ENCODE data around the gene ACCS. TPM values are rescaled to one million over a fixed set of nuclear protein-coding genes. Genes with fewer than 3 reads are reported as not detected.

The ACCS gene
- total RNA-seq, 2 donors from 2014 or later: 10.6 to 16.6 TPM

DNA sequence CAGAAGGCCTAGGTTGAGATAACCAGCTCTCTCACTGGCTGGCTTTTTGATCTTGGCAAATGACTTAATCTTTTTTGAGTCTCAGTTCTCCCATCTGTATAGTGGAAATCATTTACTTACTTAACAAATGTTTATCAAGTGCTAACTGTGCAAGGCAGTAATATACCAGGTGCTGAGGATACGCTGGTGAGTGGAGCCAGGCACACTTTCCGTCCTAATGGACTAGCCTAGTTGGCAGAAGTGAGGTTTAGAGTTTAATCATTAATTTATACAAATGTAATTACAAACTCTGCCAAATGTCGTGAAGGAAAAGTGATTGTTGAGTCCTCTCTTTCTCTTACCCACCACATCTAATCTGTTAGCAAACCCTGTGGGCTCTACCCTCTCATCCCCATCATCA lies 62.7 kb downstream of the ACCS start:
- H3K4me3 ChIP-seq (ENCODE audit: low read length): no peak overlapping the region
- Mint-ChIP-seq H3K4me3 (no peak overlapping the region), H3K9me3 (no peaks in the 10 kb centered on the region), H3K27me3 (ENCODE audit: insufficient read depth) (no peaks in the 10 kb centered on the region), H3K36me3 (ENCODE audit: low read depth) (peaks cover 43% of the 10 kb centered on the region), H3K27ac (no peak overlapping the region), H3K4me1 (peaks cover 3% of the 10 kb centered on the region)
- DNase-seq: no peak
- H3K36me3 ChIP-seq (ENCODE audit: control insufficient read depth, insufficient read depth, low read length): peaks cover 37% of the 10 kb centered on the region
- H3K9ac ChIP-seq (ENCODE audit: extremely low read depth, low read length, poor library complexity, severe bottlenecking): no peak overlapping the region
- H3K27ac ChIP-seq (ENCODE audit: low read depth, low read length): no peak overlapping the region
- peaks cover under 1% of the 10 kb centered on the region for H3K4me1 ChIP-seq (ENCODE audit: control insufficient read depth, insufficient read depth, low read length)
- TF ChIP-seq, protein P1, sequence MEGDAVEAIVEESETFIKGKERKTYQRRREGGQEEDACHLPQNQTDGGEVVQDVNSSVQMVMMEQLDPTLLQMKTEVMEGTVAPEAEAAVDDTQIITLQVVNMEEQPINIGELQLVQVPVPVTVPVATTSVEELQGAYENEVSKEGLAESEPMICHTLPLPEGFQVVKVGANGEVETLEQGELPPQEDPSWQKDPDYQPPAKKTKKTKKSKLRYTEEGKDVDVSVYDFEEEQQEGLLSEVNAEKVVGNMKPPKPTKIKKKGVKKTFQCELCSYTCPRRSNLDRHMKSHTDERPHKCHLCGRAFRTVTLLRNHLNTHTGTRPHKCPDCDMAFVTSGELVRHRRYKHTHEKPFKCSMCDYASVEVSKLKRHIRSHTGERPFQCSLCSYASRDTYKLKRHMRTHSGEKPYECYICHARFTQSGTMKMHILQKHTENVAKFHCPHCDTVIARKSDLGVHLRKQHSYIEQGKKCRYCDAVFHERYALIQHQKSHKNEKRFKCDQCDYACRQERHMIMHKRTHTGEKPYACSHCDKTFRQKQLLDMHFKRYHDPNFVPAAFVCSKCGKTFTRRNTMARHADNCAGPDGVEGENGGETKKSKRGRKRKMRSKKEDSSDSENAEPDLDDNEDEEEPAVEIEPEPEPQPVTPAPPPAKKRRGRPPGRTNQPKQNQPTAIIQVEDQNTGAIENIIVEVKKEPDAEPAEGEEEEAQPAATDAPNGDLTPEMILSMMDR (conservative IDR thresholded peaks at IDR 0.05): no peak
- no peaks in the 10 kb centered on the region for H3K27me3 ChIP-seq (ENCODE audit: control insufficient read depth, insufficient read depth, low read length, poor library complexity, severe bottlenecking)
- H3K9me3 ChIP-seq (ENCODE audit: control insufficient read depth, low read length): no peaks in the 10 kb centered on the region
- 100% methylated on average over 2 of the region's 3 CpGs; no CpG with 5 or more reads in 1 of the 2 experiments for WGBS, 2 experiments (ENCODE audit: insufficient coverage in 1 of 2, insufficient read length in 1 of 2)

GRCh38 chr11:44130751-44131150 lies 64.7 kb downstream of the ACCS start:
- Histone ChIP-seq H3K27me3 (ENCODE audit: control insufficient read depth, insufficient read depth, low read length, poor library complexity, severe bottlenecking) (no peaks in the 10 kb centered on the region), H3K36me3 (ENCODE audit: control insufficient read depth, insufficient read depth, low read length) (peaks cover 34% of the 10 kb centered on the region), H3K4me3 (ENCODE audit: low read length) (no peak overlapping the region), H3K4me1 (ENCODE audit: control insufficient read depth, insufficient read depth, low read length) (peaks cover 5% of the 10 kb centered on the region), H3K9ac (ENCODE audit: extremely low read depth, low read length, poor library complexity, severe bottlenecking) (no peak overlapping the region), H3K27ac (ENCODE audit: low read depth, low read length) (no peak overlapping the region), H3K9me3 (ENCODE audit: control insufficient read depth, low read length) (no peaks in the 10 kb centered on the region)
- WGBS, 2 experiments (ENCODE audit: insufficient coverage in 1 of 2, insufficient read length in 1 of 2): 92 to 100% methylated on average over 1 to 6 of the region's 6 CpGs
- Mint-ChIP-seq H3K27me3 (ENCODE audit: insufficient read depth) (no peaks in the 10 kb centered on the region), H3K27ac (no peak overlapping the region), H3K36me3 (ENCODE audit: low read depth) (peaks cover 35% of the 10 kb centered on the region), H3K9me3 (no peaks in the 10 kb centered on the region), H3K4me3 (no peak overlapping the region), H3K4me1 (peaks cover 12% of the 10 kb centered on the region)
- DNase-seq: no peak
- TF ChIP-seq, protein P1 (conservative IDR thresholded peaks at IDR 0.05): no peak

GRCh38 chr11:44133335-44133946 lies 67.4 kb downstream of the ACCS start:
- Histone ChIP-seq H3K27ac (ENCODE audit: low read depth, low read length) (no peak overlapping the region), H3K4me3 (ENCODE audit: low read length) (no peak overlapping the region), H3K9ac (ENCODE audit: extremely low read depth, low read length, poor library complexity, severe bottlenecking) (no peak overlapping the region), H3K9me3 (ENCODE audit: control insufficient read depth, low read length) (no peaks in the 10 kb centered on the region), H3K4me1 (ENCODE audit: control insufficient read depth, insufficient read depth, low read length) (peaks cover 5% of the 10 kb centered on the region), H3K27me3 (ENCODE audit: control insufficient read depth, insufficient read depth, low read length, poor library complexity, severe bottlenecking) (no peaks in the 10 kb centered on the region), H3K36me3 (ENCODE audit: control insufficient read depth, insufficient read depth, low read length) (peaks cover 20% of the 10 kb centered on the region)
- H3K4me1 Mint-ChIP-seq: peaks cover 12% of the 10 kb centered on the region
- no peaks in the 10 kb centered on the region for H3K9me3 Mint-ChIP-seq
- no peak overlapping the region for H3K4me3 Mint-ChIP-seq
- TF ChIP-seq, protein P1 (conservative IDR thresholded peaks at IDR 0.05): peak; percentile 85
- H3K27me3 Mint-ChIP-seq (ENCODE audit: insufficient read depth): no peaks in the 10 kb centered on the region
- H3K27ac Mint-ChIP-seq: no peak overlapping the region
- WGBS, 2 experiments (ENCODE audit: insufficient coverage in 1 of 2, insufficient read length in 1 of 2): 88% methylated on average over 1 of the region's 1 CpG
- peaks cover 19% of the 10 kb centered on the region for H3K36me3 Mint-ChIP-seq (ENCODE audit: low read depth)
- DNase-seq: peak; percentile 59

Other genes with a start within 250 kb of the ACCS start
- 10 to 100 TPM in 1 of 2 donors, 1 to 10 TPM in 1; 9.3 to 13.9 TPM for gene ALKBH3, start 185.4 kb upstream of the ACCS start, total RNA-seq
- under 1 TPM in 1 of 2 donors, not detected in 1; 0.62 TPM for gene C11orf96, start 123.6 kb upstream of the ACCS start, total RNA-seq
- not detected for gene ACCSL, start 18.3 kb upstream of the ACCS start, total RNA-seq
- gene EXT2, start 29.4 kb downstream of the ACCS start, total RNA-seq: 10 to 100 TPM; 47.7 to 60.3 TPM
- not detected for gene ALX4, start 243.9 kb downstream of the ACCS start, total RNA-seq

All from endodermal cell (in vitro differentiated cells).